ENCODE measurements around the gene TMEM175. TPM values are rescaled to one million over a fixed set of nuclear protein-coding genes. Genes with fewer than 3 reads are reported as not detected.

Gene TMEM175
- total and polyA plus RNA-seq, 2 of the 13 experiments (the other 11 are each of a cell fraction or from before 2014, with no cell fraction given): 5.1 to 9.9 TPM

DNA sequence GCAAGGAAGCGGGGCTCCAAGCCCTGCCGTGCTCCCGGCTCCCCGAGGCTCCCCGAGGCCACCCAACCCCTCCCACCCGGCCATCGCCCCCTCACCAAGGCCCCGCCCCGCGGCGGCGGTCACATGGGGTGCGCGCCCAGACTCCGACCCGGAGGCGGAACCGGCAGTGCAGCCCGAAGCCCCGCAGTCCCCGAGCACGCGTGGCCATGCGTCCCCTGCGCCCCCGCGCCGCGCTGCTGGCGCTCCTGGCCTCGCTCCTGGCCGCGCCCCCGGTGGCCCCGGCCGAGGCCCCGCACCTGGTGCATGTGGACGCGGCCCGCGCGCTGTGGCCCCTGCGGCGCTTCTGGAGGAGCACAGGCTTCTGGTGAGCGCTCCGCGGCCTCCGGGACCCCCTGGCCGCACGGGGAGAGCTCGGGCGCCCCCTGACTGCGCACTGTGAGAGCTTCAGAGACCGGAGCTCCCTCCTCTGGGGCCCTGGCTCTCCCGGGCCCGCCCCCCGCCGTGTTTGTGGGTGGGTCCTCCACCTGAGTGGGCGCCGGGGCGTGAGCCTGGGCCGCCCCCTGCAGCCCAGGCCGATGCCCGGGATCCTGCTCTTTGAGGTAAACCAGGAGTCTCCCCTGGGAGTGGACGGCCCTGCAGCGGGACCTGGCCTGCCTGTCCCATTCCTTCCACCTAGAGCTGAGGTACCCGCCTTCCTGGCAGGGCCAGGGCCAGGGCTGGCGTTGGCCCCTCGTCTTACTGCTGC lies 54.8 kb downstream of the TMEM175 start, which contains the start of gene IDUA (continued):
- TF ChIP-seq, protein P1, sequence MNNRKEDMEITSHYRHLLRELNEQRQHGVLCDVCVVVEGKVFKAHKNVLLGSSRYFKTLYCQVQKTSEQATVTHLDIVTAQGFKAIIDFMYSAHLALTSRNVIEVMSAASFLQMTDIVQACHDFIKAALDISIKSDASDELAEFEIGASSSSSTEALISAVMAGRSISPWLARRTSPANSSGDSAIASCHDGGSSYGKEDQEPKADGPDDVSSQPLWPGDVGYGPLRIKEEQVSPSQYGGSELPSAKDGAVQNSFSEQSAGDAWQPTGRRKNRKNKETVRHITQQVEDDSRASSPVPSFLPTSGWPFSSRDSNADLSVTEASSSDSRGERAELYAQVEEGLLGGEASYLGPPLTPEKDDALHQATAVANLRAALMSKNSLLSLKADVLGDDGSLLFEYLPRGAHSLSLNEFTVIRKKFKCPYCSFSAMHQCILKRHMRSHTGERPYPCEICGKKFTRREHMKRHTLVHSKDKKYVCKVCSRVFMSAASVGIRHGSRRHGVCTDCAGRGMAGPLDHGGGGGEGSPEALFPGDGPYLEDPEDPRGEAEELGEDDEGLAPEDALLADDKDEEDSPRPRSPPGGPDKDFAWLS (CRISPR knock-in tag; IDR thresholded peaks at IDR 0.05; ENCODE audit: borderline replicate concordance): 0 out of 2 replicates have a peak, but pooled peaks have one; percentile 72
- TF ChIP-seq NCOA5 (CRISPR knock-in tag; IDR thresholded peaks at IDR 0.05): 0 out of 2 replicates have a peak, but pooled peaks have one; percentile 9
- 0 out of 2 replicates have a peak, but pooled peaks have one; percentile 11 for TF ChIP-seq RXRB (CRISPR knock-in tag; IDR thresholded peaks at IDR 0.05; ENCODE audit: borderline replicate concordance)
- no peak for TF ChIP-seq KLF9 (CRISPR knock-in tag; IDR thresholded peaks at IDR 0.05; ENCODE audit: low read depth)
- TF ChIP-seq HOXA5 (CRISPR knock-in tag; IDR thresholded peaks at IDR 0.05): peak; percentile 57; the same call in 1 of the 2 replicates
- TF ChIP-seq, protein P2, sequence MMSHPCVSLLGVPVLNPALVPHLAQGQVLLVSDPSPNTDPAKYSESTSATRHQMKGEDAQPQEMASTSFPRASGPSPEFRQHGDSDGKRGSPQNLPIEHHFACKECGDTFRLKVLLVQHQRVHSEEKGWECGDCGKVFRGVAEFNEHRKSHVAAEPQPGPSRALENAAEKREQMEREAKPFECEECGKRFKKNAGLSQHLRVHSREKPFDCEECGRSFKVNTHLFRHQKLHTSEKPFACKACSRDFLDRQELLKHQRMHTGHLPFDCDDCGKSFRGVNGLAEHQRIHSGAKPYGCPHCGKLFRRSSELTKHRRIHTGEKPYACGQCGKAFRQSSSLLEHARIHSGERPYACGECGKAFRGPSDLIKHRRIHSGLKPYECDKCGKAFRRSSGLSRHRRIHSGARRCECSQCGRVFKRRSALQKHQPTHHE (CRISPR knock-in tag; IDR thresholded peaks at IDR 0.05; ENCODE audit: borderline replicate concordance): peak; percentile 34; the same call in 1 of the 2 replicates
- TF ChIP-seq BCL3 (CRISPR knock-in tag; IDR thresholded peaks at IDR 0.05): peak; percentile 45; the same call in 1 of the 2 replicates
- TF ChIP-seq ZNF30 (CRISPR knock-in tag; IDR thresholded peaks at IDR 0.05): no peak
- 0 out of 2 replicates have a peak, but pooled peaks have one; percentile 45 for TF ChIP-seq ZSCAN25 (CRISPR knock-in tag; IDR thresholded peaks at IDR 0.05)
- peak; percentile 23; the same call in 1 of the 2 replicates for TF ChIP-seq ZSCAN31 (CRISPR knock-in tag; IDR thresholded peaks at IDR 0.05; ENCODE audit: low read depth)
- TF ChIP-seq TRAFD1 (CRISPR knock-in tag; IDR thresholded peaks at IDR 0.05; ENCODE audit: borderline replicate concordance): no peak
- TF ChIP-seq ZNF724P (CRISPR knock-in tag; IDR thresholded peaks at IDR 0.05; ENCODE audit: borderline replicate concordance): peak; percentile 19; the same call in 1 of the 2 replicates
- TF ChIP-seq PAWR (CRISPR knock-in tag; IDR thresholded peaks at IDR 0.05; ENCODE audit: borderline replicate concordance): 0 out of 2 replicates have a peak, but pooled peaks have one; percentile 81
- TF ChIP-seq BRCA1 (CRISPR knock-in tag; IDR thresholded peaks at IDR 0.05): peak; percentile 74; the same call in 1 of the 2 replicates
- TF ChIP-seq MAZ (IDR thresholded peaks at IDR 0.05; ENCODE audit: borderline replicate concordance, low read depth, low read length): peak; percentile 51; the same call in 1 of the 2 replicates
- TF ChIP-seq MAZ (CRISPR knock-in tag; IDR thresholded peaks at IDR 0.05; ENCODE audit: low read depth): peak; percentile 91
- TF ChIP-seq, protein P3, sequence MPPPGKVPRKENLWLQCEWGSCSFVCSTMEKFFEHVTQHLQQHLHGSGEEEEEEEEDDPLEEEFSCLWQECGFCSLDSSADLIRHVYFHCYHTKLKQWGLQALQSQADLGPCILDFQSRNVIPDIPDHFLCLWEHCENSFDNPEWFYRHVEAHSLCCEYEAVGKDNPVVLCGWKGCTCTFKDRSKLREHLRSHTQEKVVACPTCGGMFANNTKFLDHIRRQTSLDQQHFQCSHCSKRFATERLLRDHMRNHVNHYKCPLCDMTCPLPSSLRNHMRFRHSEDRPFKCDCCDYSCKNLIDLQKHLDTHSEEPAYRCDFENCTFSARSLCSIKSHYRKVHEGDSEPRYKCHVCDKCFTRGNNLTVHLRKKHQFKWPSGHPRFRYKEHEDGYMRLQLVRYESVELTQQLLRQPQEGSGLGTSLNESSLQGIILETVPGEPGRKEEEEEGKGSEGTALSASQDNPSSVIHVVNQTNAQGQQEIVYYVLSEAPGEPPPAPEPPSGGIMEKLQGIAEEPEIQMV (CRISPR knock-in tag; IDR thresholded peaks at IDR 0.05; ENCODE audit: low read depth): 0 out of 2 replicates have a peak, but pooled peaks have one; percentile 54
- TF ChIP-seq ZNF710 (CRISPR knock-in tag; IDR thresholded peaks at IDR 0.05; ENCODE audit: borderline replicate concordance): peak; percentile 55; the same call in 1 of the 2 replicates

Data from HepG2 (cell line).